Activated B cell treated with CpG ODN at 0.5 μM for 24 hours (primary cell): ENCODE data around the gene PCSK9. TPM values are rescaled to one million over a fixed set of nuclear protein-coding genes. Genes with fewer than 3 reads are reported as not detected.

Experiments
- ATAC-seq: fragments of 200-7000 bp; cut with Tn5 transposase; one replicate; pipeline ENCODE4 v1.10.0; 2021; ENCODE audit warnings: low read depth, mild to moderate bottlenecking, moderate library complexity
- CTCF ChIA-PET: fragments of 350-600 bp; sonication (Branson Sonifier 250); formaldehyde crosslinking; loops from one replicate; lab custom pipeline; 2021; ENCODE audit warnings: antibody characterized with exemption; lab: Charles Lee
- POLR2A ChIA-PET: fragments of 350-600 bp; sonication (Branson Sonifier 250); formaldehyde crosslinking; loops from one replicate; lab custom pipeline; 2021; ENCODE audit warnings: antibody characterized with exemption; lab: Charles Lee
- DNase-seq: peaks from one replicate; pipeline ENCODE4 v3.0.0; 2022
- H3K27ac Mint-ChIP-seq: one replicate; pipeline ENCODE4 v1.8.0; 2020; ENCODE audit warnings: mixed read lengths
- H3K27me3 Mint-ChIP-seq: one replicate; pipeline ENCODE4 v1.8.0; 2021; ENCODE audit warnings: mixed read lengths
- H3K36me3 Mint-ChIP-seq: one replicate; pipeline ENCODE4 v1.8.0; 2021; ENCODE audit warnings: low read depth, mixed read lengths
- H3K4me1 Mint-ChIP-seq: one replicate; pipeline ENCODE4 v1.8.0; 2021; ENCODE audit warnings: mixed read lengths
- H3K4me3 Mint-ChIP-seq: one replicate; pipeline ENCODE4 v1.8.0; 2020; ENCODE audit warnings: mild to moderate bottlenecking, mixed read lengths
- H3K9me3 Mint-ChIP-seq: one replicate; pipeline ENCODE4 v1.8.0; 2020; ENCODE audit warnings: mixed read lengths
- intact Hi-C: fragments of 100-400 bp; cut with micrococcal nuclease; formaldehyde crosslinking; loops from one replicate; pipeline ENCODE4 v1.15.1; 2024
- total RNA-seq: library from RNA; stranded (reverse); gene quantifications from 2 replicates; pipeline ENCODE4 v1.2.3, GENCODE V29; 2022
- TF ChIP-seq, protein P1 (sequence below): fragments of 200-600 bp; IDR thresholded peaks from one replicate; pipeline ENCODE4 v1.8.0; 2022; ENCODE audit warnings: antibody characterized with exemption, mild to moderate bottlenecking

Gene PCSK9
- total RNA-seq, 1 donor from 2014 or later = not detected

GRCh38 chr1:55088413-55088812, 49.1 kb downstream of the PCSK9 start:
- CTCF ChIA-PET = no interaction called here
- no peak overlapping the region for H3K4me3 Mint-ChIP-seq
- DNase-seq = no peak

DNA sequence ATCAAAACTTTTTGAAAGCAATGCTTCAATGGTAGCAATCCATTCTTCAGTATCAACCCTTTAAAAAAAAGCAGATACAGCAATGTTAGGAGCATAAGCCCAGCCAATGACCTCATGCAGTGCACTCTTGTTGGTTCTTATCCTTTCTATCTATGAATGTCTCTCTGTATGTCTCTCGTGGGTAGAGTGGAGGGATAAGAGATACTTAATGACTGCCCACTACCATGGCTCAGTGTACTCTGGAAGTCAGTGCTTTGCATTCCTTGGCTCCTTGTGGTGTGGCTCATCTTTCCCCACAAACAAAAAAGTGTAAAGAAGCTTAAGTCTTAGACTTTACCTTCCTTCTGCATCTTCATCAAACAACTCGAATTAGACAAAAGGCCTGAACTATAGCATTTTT, 50.3 kb downstream of the PCSK9 start:
- no peak overlapping the region for H3K27ac Mint-ChIP-seq
- H3K4me3 Mint-ChIP-seq = no peak overlapping the region
- intact Hi-C loops = no loop called here
- no peaks in the 10 kb centered on the region for H3K27me3 Mint-ChIP-seq
- no peak for ATAC-seq
- ChIA-PET CTCF (interaction anchor here (1.6 kb wide), 1 partner anchor 12 kb away, joined by 3 read pairs; no protein-coding TSS in a partner anchor), POLR2A (no interaction called here)
- H3K4me1 Mint-ChIP-seq = peaks cover 6% of the 10 kb centered on the region
- H3K9me3 Mint-ChIP-seq = no peaks in the 10 kb centered on the region
- no peak for DNase-seq
- TF ChIP-seq, protein P1, sequence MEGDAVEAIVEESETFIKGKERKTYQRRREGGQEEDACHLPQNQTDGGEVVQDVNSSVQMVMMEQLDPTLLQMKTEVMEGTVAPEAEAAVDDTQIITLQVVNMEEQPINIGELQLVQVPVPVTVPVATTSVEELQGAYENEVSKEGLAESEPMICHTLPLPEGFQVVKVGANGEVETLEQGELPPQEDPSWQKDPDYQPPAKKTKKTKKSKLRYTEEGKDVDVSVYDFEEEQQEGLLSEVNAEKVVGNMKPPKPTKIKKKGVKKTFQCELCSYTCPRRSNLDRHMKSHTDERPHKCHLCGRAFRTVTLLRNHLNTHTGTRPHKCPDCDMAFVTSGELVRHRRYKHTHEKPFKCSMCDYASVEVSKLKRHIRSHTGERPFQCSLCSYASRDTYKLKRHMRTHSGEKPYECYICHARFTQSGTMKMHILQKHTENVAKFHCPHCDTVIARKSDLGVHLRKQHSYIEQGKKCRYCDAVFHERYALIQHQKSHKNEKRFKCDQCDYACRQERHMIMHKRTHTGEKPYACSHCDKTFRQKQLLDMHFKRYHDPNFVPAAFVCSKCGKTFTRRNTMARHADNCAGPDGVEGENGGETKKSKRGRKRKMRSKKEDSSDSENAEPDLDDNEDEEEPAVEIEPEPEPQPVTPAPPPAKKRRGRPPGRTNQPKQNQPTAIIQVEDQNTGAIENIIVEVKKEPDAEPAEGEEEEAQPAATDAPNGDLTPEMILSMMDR = no peak
- peaks cover 93% of the 10 kb centered on the region for H3K36me3 Mint-ChIP-seq

More at GRCh38 chr1:55088413-55088812, 49.1 kb downstream of the PCSK9 start:
- H3K36me3 Mint-ChIP-seq = peaks cover 93% of the 10 kb centered on the region
- TF ChIP-seq, protein P1 = no peak
- POLR2A ChIA-PET = no interaction called here
- intact Hi-C loops = no loop called here
- peak overlapping the region; percentile 20 for H3K27ac Mint-ChIP-seq
- no peak for ATAC-seq
- no peaks in the 10 kb centered on the region for H3K27me3 Mint-ChIP-seq
- H3K9me3 Mint-ChIP-seq = no peaks in the 10 kb centered on the region
- H3K4me1 Mint-ChIP-seq = peaks cover 6% of the 10 kb centered on the region

GRCh38 chr1:55092475-55092874, 53.1 kb downstream of the PCSK9 start:
- CTCF ChIA-PET = no interaction called here
- no peaks in the 10 kb centered on the region for H3K9me3 Mint-ChIP-seq

GRCh38 chr1:55095095-55095494, 55.7 kb downstream of the PCSK9 start:
- Mint-ChIP-seq H3K36me3 (peaks cover 96% of the 10 kb centered on the region), H3K4me3 (no peak overlapping the region), H3K27ac (no peak overlapping the region), H3K27me3 (no peaks in the 10 kb centered on the region), H3K9me3 (no peaks in the 10 kb centered on the region), H3K4me1 (no peaks in the 10 kb centered on the region)
- intact Hi-C loops = loop anchor here (2.0 to 5.0 kb wide), 2 partner anchors 16 to 37 kb away; no protein-coding TSS in a partner anchor
- POLR2A ChIA-PET = no interaction called here
- ATAC-seq (no peak), DNase-seq (no peak)
- CTCF ChIA-PET = no interaction called here
- TF ChIP-seq, protein P1 = no peak

More at GRCh38 chr1:55092475-55092874, 53.1 kb downstream of the PCSK9 start:
- Mint-ChIP-seq H3K27me3 (no peaks in the 10 kb centered on the region), H3K36me3 (peaks cover 96% of the 10 kb centered on the region), H3K27ac (no peak overlapping the region), H3K4me3 (no peak overlapping the region), H3K4me1 (peaks cover 6% of the 10 kb centered on the region)
- intact Hi-C loops = no loop called here
- TF ChIP-seq, protein P1 = no peak
- DNase-seq (no peak), ATAC-seq (no peak)
- POLR2A ChIA-PET = no interaction called here

- no peak overlapping the region for H3K27ac Mint-ChIP-seq
- CTCF ChIA-PET = no interaction called here
- no peak for DNase-seq
Measured at GRCh38 chr1:55103891-55104290, 64.5 kb downstream of the PCSK9 start.

More at GRCh38 chr1:55103891-55104290, 64.5 kb downstream of the PCSK9 start:
- TF ChIP-seq, protein P1 = no peak
- intact Hi-C loops = no loop called here
- H3K4me1 Mint-ChIP-seq = no peaks in the 10 kb centered on the region
- H3K4me3 Mint-ChIP-seq = no peak overlapping the region
- H3K27me3 Mint-ChIP-seq = no peaks in the 10 kb centered on the region
- H3K9me3 Mint-ChIP-seq = no peaks in the 10 kb centered on the region
- POLR2A ChIA-PET = no interaction called here
- H3K36me3 Mint-ChIP-seq = peaks cover 93% of the 10 kb centered on the region
- ATAC-seq = no peak
